H1 (cell line): ENCODE data around the gene ADAMTS13. TPM values are rescaled to one million over a fixed set of nuclear protein-coding genes. Genes with fewer than 3 reads are reported as not detected.

Experiments
- CTCF ChIA-PET: fragments of 300-600 bp; sonication (Branson Sonifier 250); formaldehyde crosslinking; loops from one replicate; lab custom pipeline; 2021; ENCODE audit not compliant: partially characterized antibody; lab: Charles Lee
- POLR2A ChIA-PET: fragments of 300-600 bp; sonication (Branson Sonifier 250); formaldehyde crosslinking; loops from one replicate; lab custom pipeline; 2021; ENCODE audit warnings: inconsistent platforms; ENCODE audit not compliant: partially characterized antibody; lab: Charles Lee
- DNase-seq, 2 experiments: peaks; one replicate each; pipeline versions ENCODE4 v3.0.0 to v3.0.0-alpha.2; 2010 to 2022; ENCODE audit warnings: low spot score in 2 of 2, low read depth in 1 of 2, mixed read lengths in 1 of 2
- FAIRE-seq: peaks from 2 replicates; lab custom pipeline; 2011; peaks lifted over from hg19 to GRCh38; lab: Jason Lieb, UNC
- H2AFZ ChIP-seq: 2 replicates; pipeline ENCODE4 v1.8.1; 2012; ENCODE audit warnings: low read length, inconsistent platforms
- H2AK5ac ChIP-seq: 2 replicates; pipeline ENCODE4 v1.6.1; 2013; ENCODE audit warnings: low read depth, low read length
- H2BK120ac ChIP-seq: replicated peaks from 2 replicates; pipeline ENCODE3; 2013; ENCODE audit warnings: low read depth, low read length, inconsistent platforms
- H2BK12ac ChIP-seq: 2 replicates; pipeline ENCODE4 v1.6.1; 2013; ENCODE audit warnings: low read depth, low read length
- H2BK15ac ChIP-seq: 2 replicates; pipeline ENCODE4 v1.6.1; 2013; ENCODE audit warnings: low read length
- H2BK20ac ChIP-seq: 2 replicates; pipeline ENCODE4 v1.6.1; 2013; ENCODE audit warnings: low read length
- H2BK5ac ChIP-seq: 2 replicates; pipeline ENCODE4 v1.6.1; 2013; ENCODE audit warnings: low read depth, low read length
- H3K14ac ChIP-seq: 2 replicates; pipeline ENCODE4 v1.6.1; 2013; ENCODE audit warnings: inconsistent platforms; ENCODE audit not compliant: insufficient read length
- H3K18ac ChIP-seq: 2 replicates; pipeline ENCODE4 v1.6.1; 2013; ENCODE audit warnings: low read length; ENCODE audit errors: extremely low read depth
- H3K23ac ChIP-seq: 2 replicates; pipeline ENCODE4 v1.6.1; 2013; ENCODE audit warnings: inconsistent platforms; ENCODE audit not compliant: insufficient read length
- H3K23me2 ChIP-seq: 2 replicates; pipeline ENCODE4 v1.6.1; 2013; ENCODE audit warnings: low read depth, low read length
- H3K27ac ChIP-seq: 2 replicates; pipeline ENCODE4 v1.6.1; 2011; ENCODE audit warnings: low read depth, low read length, inconsistent platforms
- H3K27me3 ChIP-seq, 4 experiments: replicated peaks in 1 of 4; 1 replicate in 1 of 4; 2 replicates in 3 of 4; pipeline versions ENCODE4 v1.6.1 to v1.8.1; 2011 to 2013; ENCODE audit warnings: low read length in 3 of 4, mild to moderate bottlenecking in 3 of 4, inconsistent platforms in 2 of 4, mixed read lengths in 2 of 4, moderate library complexity in 1 of 4; ENCODE audit not compliant: control insufficient read depth in 3 of 4, insufficient read depth in 3 of 4; ENCODE audit errors: extremely low read depth in 1 of 4
- H3K36me3 ChIP-seq, 4 experiments: 2 replicates each; pipeline versions ENCODE4 v1.6.1 to v1.8.1; 2011 to 2013; ENCODE audit warnings: mild to moderate bottlenecking in 4 of 4, low read length in 3 of 4, moderate library complexity in 2 of 4, control low read depth in 1 of 4, inconsistent platforms in 1 of 4; ENCODE audit not compliant: insufficient read depth in 4 of 4, control insufficient read depth in 2 of 4
- H3K4ac ChIP-seq: replicated peaks from 2 replicates; pipeline ENCODE3; 2013; ENCODE audit warnings: low read length, low read depth, mixed read lengths, inconsistent platforms; ENCODE audit not compliant: insufficient read length
- H3K4me1 ChIP-seq, 4 experiments: replicated peaks in 1 of 4; 1 replicate in 1 of 4; 2 replicates in 3 of 4; pipeline versions ENCODE4 v1.6.1 to v1.8.1; 2011 to 2013; ENCODE audit warnings: low read length in 3 of 4, inconsistent platforms in 2 of 4, mixed read lengths in 1 of 4; ENCODE audit not compliant: insufficient read depth in 4 of 4, control insufficient read depth in 3 of 4
- H3K4me2 ChIP-seq, 2 experiments: 2 replicates each; pipeline versions ENCODE4 v1.6.1 to v1.8.1; 2011 to 2013; ENCODE audit warnings: low read depth in 2 of 2, low read length in 2 of 2, control low read depth in 1 of 2, inconsistent platforms in 1 of 2, mild to moderate bottlenecking in 1 of 2; ENCODE audit not compliant: insufficient read depth in 1 of 2
- H3K4me3 ChIP-seq, 4 experiments: fragments of 200-600, 300-600 bp in 1 of 4; sonication (generic), shearing (Covaris generic), sonication (Bioruptor Twin) in 1 of 4; 2 replicates each; pipeline versions ENCODE4 v1.5.1 to v1.8.1; 2011 to 2016; ENCODE audit warnings: low read length in 4 of 4, low read depth in 3 of 4, control low read depth in 2 of 4, inconsistent platforms in 2 of 4, mild to moderate bottlenecking in 2 of 4, mixed read lengths in 1 of 4, moderate library complexity in 1 of 4; ENCODE audit not compliant: insufficient read depth in 2 of 4; ENCODE audit errors: extremely low read depth in 1 of 4
- H3K56ac ChIP-seq: replicated peaks from 2 replicates; pipeline ENCODE3; 2013; ENCODE audit warnings: low read depth, mild to moderate bottlenecking, mixed read lengths, low read length, inconsistent platforms; ENCODE audit not compliant: insufficient read length
- H3K79me1 ChIP-seq: 2 replicates; pipeline ENCODE4 v1.6.1; 2013; ENCODE audit warnings: low read depth, low read length, control low read depth
- H3K79me2 ChIP-seq, 2 experiments: 2 replicates each; pipeline versions ENCODE4 v1.6.1 to v1.8.1; 2012 to 2013; ENCODE audit warnings: low read length in 2 of 2, mild to moderate bottlenecking in 2 of 2, inconsistent platforms in 1 of 2; ENCODE audit not compliant: insufficient read depth in 2 of 2, control insufficient read depth in 1 of 2
- H3K9ac ChIP-seq, 4 experiments: replicated peaks in 1 of 4; 1 replicate in 1 of 4; 2 replicates in 3 of 4; pipeline versions ENCODE4 v1.6.1 to v1.8.1; 2011 to 2013; ENCODE audit warnings: low read depth in 3 of 4, low read length in 3 of 4, control low read depth in 2 of 4, mild to moderate bottlenecking in 2 of 4, moderate library complexity in 2 of 4, inconsistent platforms in 1 of 4; ENCODE audit errors: extremely low read depth in 1 of 4
- H3K9me3 ChIP-seq, 2 experiments: 2 replicates each; pipeline versions ENCODE4 v1.6.1 to v1.8.1; 2012 to 2013; ENCODE audit warnings: mild to moderate bottlenecking in 2 of 2, moderate library complexity in 2 of 2, control low read depth in 1 of 2, inconsistent platforms in 1 of 2, low read depth in 1 of 2, low read length in 1 of 2, mixed read lengths in 1 of 2; ENCODE audit not compliant: insufficient read depth in 2 of 2
- H4K20me1 ChIP-seq, 2 experiments: replicated peaks in 1 of 2; 2 replicates each; pipeline versions ENCODE3 to v1.8.1; 2011 to 2013; ENCODE audit warnings: inconsistent platforms in 2 of 2, low read length in 2 of 2, mild to moderate bottlenecking in 1 of 2; ENCODE audit not compliant: insufficient read depth in 2 of 2, control insufficient read depth in 1 of 2
- H4K5ac ChIP-seq: 2 replicates; pipeline ENCODE4 v1.6.1; 2013; ENCODE audit warnings: low read length, low read depth, mixed read lengths, inconsistent platforms; ENCODE audit not compliant: insufficient read length
- H4K8ac ChIP-seq: 2 replicates; pipeline ENCODE4 v1.8.0; 2013; ENCODE audit warnings: mild to moderate bottlenecking, moderate library complexity, low read length, inconsistent platforms; ENCODE audit not compliant: insufficient read depth; ENCODE audit errors: extremely low read depth
- H4K91ac ChIP-seq: replicated peaks from 2 replicates; pipeline ENCODE3; 2013; ENCODE audit warnings: low read length, mixed read lengths, inconsistent platforms; ENCODE audit not compliant: insufficient read length
- ASH2L ChIP-seq: fragments of 200-600, 300-600 bp; sonication (generic); IDR thresholded peaks from one replicate; pipeline ENCODE4 v1.7.1; 2017; ENCODE audit warnings: low read length
- BRCA1 ChIP-seq: IDR thresholded peaks from 2 replicates; pipeline ENCODE4 v1.6.1; 2012; ENCODE audit warnings: low read depth, low read length, improper control_type of control experiment
- CHD2 ChIP-seq: IDR thresholded peaks from 2 replicates; pipeline ENCODE4 v1.6.1; 2012; ENCODE audit warnings: low read length, improper control_type of control experiment
- CREB1 ChIP-seq: IDR thresholded peaks from 2 replicates; pipeline ENCODE4 v1.6.1; 2012; ENCODE audit warnings: inconsistent platforms
- EZH2 ChIP-seq: fragments of 200-600 bp; sonication (generic); IDR thresholded peaks from 2 replicates; pipeline ENCODE4 v1.7.1; 2012; ENCODE audit warnings: low read depth, mild to moderate bottlenecking, moderate library complexity, low read length, inconsistent platforms; ENCODE audit not compliant: severe bottlenecking
- HDAC6 ChIP-seq: IDR thresholded peaks from one replicate; pipeline ENCODE4 v1.7.1; 2012; ENCODE audit warnings: low read depth, mild to moderate bottlenecking, inconsistent platforms, low read length, moderate library complexity
- JUN ChIP-seq: IDR thresholded peaks from 2 replicates; pipeline ENCODE4 v1.6.1; 2011; ENCODE audit warnings: low read depth, mild to moderate bottlenecking, improper control_type of control experiment, low read length
- POU5F1 ChIP-seq: IDR thresholded peaks from 2 replicates; pipeline ENCODE4 v1.6.1; 2011; ENCODE audit warnings: low read depth, mild to moderate bottlenecking, low read length, moderate library complexity
- SIRT6 ChIP-seq: IDR thresholded peaks from one replicate; pipeline ENCODE4 v1.7.1; 2012; ENCODE audit warnings: low read length, inconsistent platforms
- SIX5 ChIP-seq: IDR thresholded peaks from 2 replicates; pipeline ENCODE4 v1.6.1; 2011; ENCODE audit warnings: mild to moderate bottlenecking, low read depth, low read length
- SRF ChIP-seq: IDR thresholded peaks from 2 replicates; pipeline ENCODE4 v1.6.1; 2011; ENCODE audit warnings: mild to moderate bottlenecking, low read depth, low read length, moderate library complexity
- TEAD4 ChIP-seq: IDR thresholded peaks from 2 replicates; pipeline ENCODE4 v1.6.1; 2012; ENCODE audit warnings: low read depth, low read length, inconsistent platforms, mixed read lengths
- YY1 ChIP-seq: IDR thresholded peaks from 2 replicates; pipeline ENCODE4 v1.6.1; 2011; ENCODE audit warnings: low read depth, mild to moderate bottlenecking, low read length
- WGBS, 2 experiments: shearing (Covaris generic) in 1 of 2; methylation state at CpG; one replicate each; pipeline versions ENCODE4 v1.1.6 to v1.1.7; 2013 to 2015; ENCODE audit warnings: low lambda C conversion rate in 2 of 2, mixed read lengths in 2 of 2, inconsistent platforms in 1 of 2, low coverage in 1 of 2, missing lambda C conversion rate in 1 of 2; ENCODE audit not compliant: insufficient replicate concordance in 2 of 2, insufficient coverage in 1 of 2, insufficient read length in 1 of 2; ENCODE audit errors: extremely low coverage in 1 of 2, missing lambda C conversion rate in 1 of 2; 5-methylcytosine and 5-hydroxymethylcytosine counted together
- polyA plus RNA-seq, 7 experiments: library from polyadenylated mRNA; depleted of rRNA in 3 of 7; stranded (reverse) in 5 of 7; unstranded in 2 of 7; fragments of >200 nt in 5 of 7; fragments of 200-250 nt in 2 of 7; gene quantifications; 1 replicate in 5 of 7; 2 replicates in 1 of 7; 4 replicates in 1 of 7; pipeline versions ENCODE4 v1.2.1 to v1.2.3, GENCODE V29; 2011 to 2013; ENCODE audit warnings: missing spikeins in 2 of 7, mixed read lengths in 2 of 7
- total RNA-seq: library from RNA; stranded (reverse); fragmentation: NEBNext Ultra II Directional; extraction: Animal tissue kit (Norgen Biotek cat#: 25700); gene quantifications from 2 replicates; pipeline ENCODE4 v1.2.1, GENCODE V29; 2021
- TF ChIP-seq, protein P1 (sequence below): IDR thresholded peaks from 2 replicates; pipeline ENCODE4 v1.6.1; 2011; ENCODE audit warnings: low read length, improper control_type of control experiment

Gene ADAMTS13
- total and polyA plus RNA-seq, 2 of the 8 experiments (the other 6 are each of a cell fraction or from before 2014, with no cell fraction given) = 4.4 to 5.8 TPM

- Histone ChIP-seq H2BK20ac (no peak overlapping the region), H3K56ac (no peak overlapping the region), H2AFZ (no peak overlapping the region), H3K27ac (no peak overlapping the region), H3K79me2 (peaks cover 0 to 38% of the 10 kb centered on the region in 2 experiments; a peak in 2 of 4 replicates), H4K91ac (no peak overlapping the region), H2BK15ac (no peak overlapping the region), H3K36me3 (peaks cover 9 to 51% (median 28%) of the 10 kb centered on the region in 4 experiments), H2BK120ac (no peak overlapping the region), H3K23me2 (peaks cover 4% of the 10 kb centered on the region), H3K9me3 (no peaks in the 10 kb centered on the region), H3K4me2 (no peak overlapping the region), H2BK5ac (no peak overlapping the region), H3K4me1 (peaks cover 0 to 12% (median 4%) of the 10 kb centered on the region in 4 experiments; a peak in 3 of 7 replicates), H3K4me3 (no peak overlapping the region), H4K20me1 (peaks cover 2 to 20% of the 10 kb centered on the region in 2 experiments), H2BK12ac (no peak overlapping the region), H3K79me1 (peaks cover 24% of the 10 kb centered on the region), H4K8ac (no peak overlapping the region), H3K4ac (no peak overlapping the region), H3K14ac (no peak overlapping the region), H2AK5ac (no peak overlapping the region), H4K5ac (no peak overlapping the region), H3K23ac (no peak overlapping the region), H3K9ac (no peak overlapping the region), H3K18ac (no peak overlapping the region), H3K27me3 (no peaks in the 10 kb centered on the region; a peak in 1 of 7 replicates)
- POLR2A ChIA-PET = interaction anchor here (5.0 to 5.2 kb wide), 2 partner anchors 12 to 66 kb away, joined by 29 to 31 read pairs; partner anchors contain the start of genes MED22 and RPL7A
- FAIRE-seq (no peak), DNase-seq (no peak)
- 64% methylated on average over 1 of the region's 1 CpG; no CpG with 5 or more reads in 1 of the 2 experiments for WGBS, 2 experiments
- CTCF ChIA-PET = interaction anchor here (1.0 to 2.3 kb wide), 9 partner anchors 9 to 171 kb away, joined by 3 to 10 read pairs (median 3); no protein-coding TSS in a partner anchor
- TF ChIP-seq SIX5 = no peak
- no peak for TF ChIP-seq SRF
- no peak for TF ChIP-seq TEAD4
- TF ChIP-seq, protein P1, sequence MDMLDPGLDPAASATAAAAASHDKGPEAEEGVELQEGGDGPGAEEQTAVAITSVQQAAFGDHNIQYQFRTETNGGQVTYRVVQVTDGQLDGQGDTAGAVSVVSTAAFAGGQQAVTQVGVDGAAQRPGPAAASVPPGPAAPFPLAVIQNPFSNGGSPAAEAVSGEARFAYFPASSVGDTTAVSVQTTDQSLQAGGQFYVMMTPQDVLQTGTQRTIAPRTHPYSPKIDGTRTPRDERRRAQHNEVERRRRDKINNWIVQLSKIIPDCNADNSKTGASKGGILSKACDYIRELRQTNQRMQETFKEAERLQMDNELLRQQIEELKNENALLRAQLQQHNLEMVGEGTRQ = no peak
- no peak for TF ChIP-seq CREB1
- no peak for TF ChIP-seq SIRT6
- no peak for TF ChIP-seq JUN
- no peak for TF ChIP-seq ASH2L
- TF ChIP-seq HDAC6 = no peak
- TF ChIP-seq POU5F1 = no peak
- no peak for TF ChIP-seq EZH2
- TF ChIP-seq CHD2 = no peak
- no peak for TF ChIP-seq YY1
- no peak for TF ChIP-seq BRCA1
Measured at GRCh38 chr9:133415170-133415569, 7.0 kb upstream of the ADAMTS13 start.
